PFSK-1 (cell line): ENCODE measurements around the gene RAC2.

ENCODE experiments used
- FOXP2 ChIP-seq: optimal IDR thresholded peaks from 2 replicates; pipeline ENCODE3; 2011; ENCODE audit warnings: borderline replicate concordance, control low read depth, inconsistent platforms; ENCODE audit not compliant: insufficient read depth; ENCODE audit errors: extremely low read length, extremely low read depth
- POLR2AphosphoS5 ChIP-seq: IDR thresholded peaks from 2 replicates; pipeline ENCODE4 v1.6.1; 2012; ENCODE audit warnings: low read depth, mild to moderate bottlenecking, control low read depth, low read length, moderate library complexity
- SIN3A ChIP-seq: IDR thresholded peaks from 2 replicates; pipeline ENCODE4 v1.6.1; 2012; ENCODE audit warnings: mild to moderate bottlenecking, low read length, moderate library complexity, borderline replicate concordance; ENCODE audit not compliant: insufficient read depth
- TAF1 ChIP-seq: IDR thresholded peaks from 2 replicates; pipeline ENCODE4 v1.6.1; 2012; ENCODE audit warnings: low read length, control low read depth, borderline replicate concordance; ENCODE audit not compliant: insufficient read depth
- TF ChIP-seq, protein P1 (sequence below), 2 experiments: IDR thresholded peaks; 2 replicates each; pipeline versions ENCODE4 v1.6.1 to v1.8.0; 2011 to 2012; ENCODE audit warnings: low read depth in 2 of 2, low read length in 2 of 2, control low read depth in 1 of 2, inconsistent platforms in 1 of 2, mild to moderate bottlenecking in 1 of 2, moderate library complexity in 1 of 2; ENCODE audit not compliant: insufficient read depth in 1 of 2

Gene RAC2

DNA sequence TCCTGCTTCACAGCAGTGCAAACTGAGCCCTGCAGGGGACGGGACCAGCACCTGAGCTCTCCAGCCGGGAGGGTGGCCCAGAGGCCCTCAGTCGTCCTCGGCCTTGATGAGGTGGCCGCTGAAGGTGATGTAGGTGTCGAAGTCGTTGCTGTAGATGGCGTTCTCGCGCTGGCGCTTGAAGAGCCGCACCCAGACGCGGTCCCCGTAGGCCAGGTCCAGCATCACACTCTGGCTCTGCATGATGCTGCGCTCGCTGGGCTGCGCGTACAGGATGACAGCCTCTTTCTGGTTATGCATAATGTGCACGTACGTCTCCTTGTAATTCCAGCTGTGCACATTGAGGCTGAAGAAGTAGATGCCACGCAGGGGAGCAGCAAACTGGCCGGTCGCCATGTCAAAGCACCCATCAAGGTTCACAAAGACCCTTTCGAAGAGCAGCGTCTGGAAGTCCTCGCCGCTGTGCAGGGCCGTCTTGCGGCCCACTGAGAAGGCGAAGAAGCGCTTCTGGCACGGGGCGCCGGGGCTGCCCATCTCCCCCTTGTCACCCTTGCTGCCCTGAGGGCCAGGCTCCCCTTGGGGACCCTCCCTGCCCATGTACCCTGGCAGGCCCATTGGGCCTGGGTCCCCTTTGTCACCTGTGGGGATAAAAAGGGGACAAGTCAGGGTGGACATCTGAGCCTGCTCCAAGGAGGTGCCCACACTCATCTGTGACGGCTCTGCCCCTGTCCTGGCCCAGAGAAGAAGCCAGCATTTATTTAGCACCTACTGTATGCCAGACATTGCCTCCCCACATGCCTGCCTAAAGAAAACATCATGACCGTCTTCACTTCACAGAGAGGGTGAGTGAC lies 61.7 kb downstream of the RAC2 start:
- TF ChIP-seq TAF1 = no peak
- TF ChIP-seq, protein P1, sequence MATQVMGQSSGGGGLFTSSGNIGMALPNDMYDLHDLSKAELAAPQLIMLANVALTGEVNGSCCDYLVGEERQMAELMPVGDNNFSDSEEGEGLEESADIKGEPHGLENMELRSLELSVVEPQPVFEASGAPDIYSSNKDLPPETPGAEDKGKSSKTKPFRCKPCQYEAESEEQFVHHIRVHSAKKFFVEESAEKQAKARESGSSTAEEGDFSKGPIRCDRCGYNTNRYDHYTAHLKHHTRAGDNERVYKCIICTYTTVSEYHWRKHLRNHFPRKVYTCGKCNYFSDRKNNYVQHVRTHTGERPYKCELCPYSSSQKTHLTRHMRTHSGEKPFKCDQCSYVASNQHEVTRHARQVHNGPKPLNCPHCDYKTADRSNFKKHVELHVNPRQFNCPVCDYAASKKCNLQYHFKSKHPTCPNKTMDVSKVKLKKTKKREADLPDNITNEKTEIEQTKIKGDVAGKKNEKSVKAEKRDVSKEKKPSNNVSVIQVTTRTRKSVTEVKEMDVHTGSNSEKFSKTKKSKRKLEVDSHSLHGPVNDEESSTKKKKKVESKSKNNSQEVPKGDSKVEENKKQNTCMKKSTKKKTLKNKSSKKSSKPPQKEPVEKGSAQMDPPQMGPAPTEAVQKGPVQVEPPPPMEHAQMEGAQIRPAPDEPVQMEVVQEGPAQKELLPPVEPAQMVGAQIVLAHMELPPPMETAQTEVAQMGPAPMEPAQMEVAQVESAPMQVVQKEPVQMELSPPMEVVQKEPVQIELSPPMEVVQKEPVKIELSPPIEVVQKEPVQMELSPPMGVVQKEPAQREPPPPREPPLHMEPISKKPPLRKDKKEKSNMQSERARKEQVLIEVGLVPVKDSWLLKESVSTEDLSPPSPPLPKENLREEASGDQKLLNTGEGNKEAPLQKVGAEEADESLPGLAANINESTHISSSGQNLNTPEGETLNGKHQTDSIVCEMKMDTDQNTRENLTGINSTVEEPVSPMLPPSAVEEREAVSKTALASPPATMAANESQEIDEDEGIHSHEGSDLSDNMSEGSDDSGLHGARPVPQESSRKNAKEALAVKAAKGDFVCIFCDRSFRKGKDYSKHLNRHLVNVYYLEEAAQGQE (IDR thresholded peaks at IDR 0.05; ENCODE audit: insufficient read depth in 1 of 2, low read depth in 2 of 2, low read length in 2 of 2) = no peak
- TF ChIP-seq FOXP2 = no peak
- no peak for TF ChIP-seq SIN3A
- no peak for TF ChIP-seq POLR2AphosphoS5

DNA sequence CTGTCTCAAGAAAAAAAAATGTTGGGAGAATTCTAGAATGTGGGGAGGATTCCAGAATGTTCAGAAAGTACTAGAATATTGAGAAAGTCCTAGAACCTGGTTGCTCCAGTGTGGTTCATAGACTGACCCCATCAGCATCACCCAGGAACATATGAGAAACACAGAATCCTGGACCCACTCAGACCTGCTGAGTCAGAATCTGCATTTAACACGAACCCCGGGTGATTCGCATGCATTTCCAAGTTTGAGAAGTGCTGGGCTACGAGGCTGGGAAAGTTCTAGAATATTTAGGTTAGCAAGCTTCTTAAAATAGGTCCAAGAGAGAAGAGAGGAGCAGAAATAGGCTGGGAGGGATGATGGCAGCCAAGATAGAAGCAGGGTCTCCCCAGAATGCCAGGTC lies 62.4 kb downstream of the RAC2 start:
- no peak for TF ChIP-seq TAF1
- no peak for TF ChIP-seq SIN3A
- TF ChIP-seq POLR2AphosphoS5 = no peak
- TF ChIP-seq, protein P1 (IDR thresholded peaks at IDR 0.05; ENCODE audit: insufficient read depth in 1 of 2, low read depth in 2 of 2, low read length in 2 of 2) = no peak
- no peak for TF ChIP-seq FOXP2

- TF ChIP-seq POLR2AphosphoS5 (no peak), FOXP2 (no peak), SIN3A (no peak), TAF1 (no peak)
- TF ChIP-seq, protein P1 (IDR thresholded peaks at IDR 0.05; ENCODE audit: insufficient read depth in 1 of 2, low read depth in 2 of 2, low read length in 2 of 2) = no peak
Observed at GRCh38 chr22:37180531-37181231, 63.4 kb downstream of the RAC2 start.

DNA sequence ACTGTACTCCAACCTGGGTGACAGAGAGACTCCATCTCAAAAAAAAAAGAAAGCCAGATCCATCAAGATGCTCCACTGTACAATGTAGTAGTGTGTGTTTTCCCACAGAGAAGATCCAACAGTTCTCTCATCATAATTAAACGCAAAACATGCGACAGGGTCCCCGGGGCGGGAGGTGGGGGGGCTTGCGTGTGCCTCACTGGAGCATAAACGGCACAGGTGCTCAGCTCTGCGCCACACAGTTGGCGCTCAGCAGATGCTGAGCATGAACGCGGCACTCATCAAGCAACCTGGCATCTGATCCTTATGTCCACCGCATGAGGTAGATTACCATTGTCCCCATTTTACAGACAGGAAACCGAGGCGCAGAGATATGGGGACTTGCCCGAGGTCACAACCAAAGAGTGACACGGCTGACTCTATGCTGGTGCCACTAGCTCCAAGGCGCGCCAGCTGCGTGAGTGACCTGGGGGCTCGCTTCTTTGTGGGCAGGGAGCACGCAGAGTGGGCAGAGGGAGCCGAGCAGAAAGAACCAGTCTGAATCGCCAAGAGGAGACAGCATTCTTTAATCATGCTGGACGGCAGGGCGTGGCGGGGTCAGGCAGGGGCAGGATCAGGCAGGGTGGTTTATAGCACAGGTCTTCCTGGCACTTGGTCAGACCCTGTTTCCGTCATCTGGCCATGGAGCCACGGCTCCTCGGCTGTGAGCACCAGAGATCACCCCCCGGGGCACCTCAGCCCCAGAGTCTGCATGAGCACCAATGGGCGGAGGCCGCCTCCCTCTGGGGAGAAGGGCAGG lies 64.2 kb downstream of the RAC2 start:
- TF ChIP-seq TAF1 (no peak), POLR2AphosphoS5 (no peak), FOXP2 (no peak), SIN3A (no peak)
- TF ChIP-seq, protein P1 (IDR thresholded peaks at IDR 0.05; ENCODE audit: insufficient read depth in 1 of 2, low read depth in 2 of 2, low read length in 2 of 2) = no peak
